PFSK-1 (cell line): Measurements from ENCODE around the gene TTLL11.

Source experiments
- FOXP2 ChIP-seq: optimal IDR thresholded peaks from 2 replicates; pipeline ENCODE3; 2011; ENCODE audit warnings: borderline replicate concordance, control low read depth, inconsistent platforms; ENCODE audit not compliant: insufficient read depth; ENCODE audit errors: extremely low read length, extremely low read depth
- POLR2AphosphoS5 ChIP-seq: IDR thresholded peaks from 2 replicates; pipeline ENCODE4 v1.6.1; 2012; ENCODE audit warnings: low read depth, mild to moderate bottlenecking, control low read depth, low read length, moderate library complexity
- REST ChIP-seq, 2 experiments: IDR thresholded peaks; 2 replicates each; pipeline versions ENCODE4 v1.6.1 to v1.8.0; 2011 to 2012; ENCODE audit warnings: low read depth in 2 of 2, low read length in 2 of 2, control low read depth in 1 of 2, inconsistent platforms in 1 of 2, mild to moderate bottlenecking in 1 of 2, moderate library complexity in 1 of 2; ENCODE audit not compliant: insufficient read depth in 1 of 2
- SIN3A ChIP-seq: IDR thresholded peaks from 2 replicates; pipeline ENCODE4 v1.6.1; 2012; ENCODE audit warnings: mild to moderate bottlenecking, low read length, moderate library complexity, borderline replicate concordance; ENCODE audit not compliant: insufficient read depth
- TAF1 ChIP-seq: IDR thresholded peaks from 2 replicates; pipeline ENCODE4 v1.6.1; 2012; ENCODE audit warnings: low read length, control low read depth, borderline replicate concordance; ENCODE audit not compliant: insufficient read depth

Gene TTLL11

GRCh38 chr9:121915304-121915625 lies 177.8 kb downstream of the TTLL11 start:
- no peak for TF ChIP-seq TAF1
- TF ChIP-seq FOXP2: no peak
- TF ChIP-seq POLR2AphosphoS5: no peak
- TF ChIP-seq REST (IDR thresholded peaks at IDR 0.05; ENCODE audit: insufficient read depth in 1 of 2, low read depth in 2 of 2, low read length in 2 of 2): no peak
- TF ChIP-seq SIN3A: no peak

- no peak for TF ChIP-seq POLR2AphosphoS5
Measured at GRCh38 chr9:121914604-121915303, 178.4 kb downstream of the TTLL11 start.

- no peak for TF ChIP-seq POLR2AphosphoS5
- no peak for TF ChIP-seq SIN3A
- TF ChIP-seq TAF1: no peak
- no peak for TF ChIP-seq FOXP2
- no peak for TF ChIP-seq REST (IDR thresholded peaks at IDR 0.05; ENCODE audit: insufficient read depth in 1 of 2, low read depth in 2 of 2, low read length in 2 of 2)
Measured at GRCh38 chr9:121914017-121914595, 179.0 kb downstream of the TTLL11 start.

- no peak for TF ChIP-seq SIN3A
- TF ChIP-seq TAF1: no peak
- no peak for TF ChIP-seq POLR2AphosphoS5
- no peak for TF ChIP-seq FOXP2
- TF ChIP-seq REST (IDR thresholded peaks at IDR 0.05; ENCODE audit: insufficient read depth in 1 of 2, low read depth in 2 of 2, low read length in 2 of 2): no peak
Measured at GRCh38 chr9:121912812-121913627, 180.1 kb downstream of the TTLL11 start.

GRCh38 chr9:121910491-121911040 lies 182.5 kb downstream of the TTLL11 start:
- TF ChIP-seq TAF1 (no peak), FOXP2 (no peak), POLR2AphosphoS5 (no peak), REST (IDR thresholded peaks at IDR 0.05; ENCODE audit: insufficient read depth in 1 of 2, low read depth in 2 of 2, low read length in 2 of 2) (no peak), SIN3A (no peak)
